Brain microvascular endothelial cell (primary cell): ENCODE measurements around the gene MORF4L2.

ENCODE experiments used
- DNase-seq: peaks from one replicate; pipeline ENCODE4 v3.0.0-alpha.2; 2020
- H3K27ac ChIP-seq: fragments of 250-450 bp; sonication (Bioruptor Pico); 2 replicates; pipeline ENCODE4 v1.5.1; 2020; ENCODE audit warnings: mild to moderate bottlenecking, moderate library complexity
- H3K27me3 ChIP-seq: fragments of 250-450 bp; sonication (Bioruptor Pico); replicated peaks from 2 replicates; pipeline ENCODE4 v1.5.1; 2020; ENCODE audit warnings: mild to moderate bottlenecking
- H3K36me3 ChIP-seq: fragments of 250-450 bp; sonication (Bioruptor Pico); replicated peaks from 2 replicates; pipeline ENCODE4 v1.5.1; 2020; ENCODE audit warnings: mild to moderate bottlenecking
- H3K4me3 ChIP-seq: 2 replicates; pipeline ENCODE4 v1.5.1; 2011; ENCODE audit warnings: low read depth, mild to moderate bottlenecking, control low read depth, low read length, moderate library complexity
- in situ Hi-C: cut with HindIII; loops from 2 replicates; pipeline ENCODE4 v1.10.0; 2017; ENCODE audit warnings: low sequenced_read_pairs, low pct_ligation_motif_present
- TF ChIP-seq, protein P1 (sequence below): IDR thresholded peaks from 2 replicates; pipeline ENCODE4 v1.5.1; 2011; ENCODE audit warnings: low read depth, mild to moderate bottlenecking, moderate library complexity, low read length, control low read depth, inconsistent platforms; ENCODE audit errors: missing control alignments

The MORF4L2 gene

DNA sequence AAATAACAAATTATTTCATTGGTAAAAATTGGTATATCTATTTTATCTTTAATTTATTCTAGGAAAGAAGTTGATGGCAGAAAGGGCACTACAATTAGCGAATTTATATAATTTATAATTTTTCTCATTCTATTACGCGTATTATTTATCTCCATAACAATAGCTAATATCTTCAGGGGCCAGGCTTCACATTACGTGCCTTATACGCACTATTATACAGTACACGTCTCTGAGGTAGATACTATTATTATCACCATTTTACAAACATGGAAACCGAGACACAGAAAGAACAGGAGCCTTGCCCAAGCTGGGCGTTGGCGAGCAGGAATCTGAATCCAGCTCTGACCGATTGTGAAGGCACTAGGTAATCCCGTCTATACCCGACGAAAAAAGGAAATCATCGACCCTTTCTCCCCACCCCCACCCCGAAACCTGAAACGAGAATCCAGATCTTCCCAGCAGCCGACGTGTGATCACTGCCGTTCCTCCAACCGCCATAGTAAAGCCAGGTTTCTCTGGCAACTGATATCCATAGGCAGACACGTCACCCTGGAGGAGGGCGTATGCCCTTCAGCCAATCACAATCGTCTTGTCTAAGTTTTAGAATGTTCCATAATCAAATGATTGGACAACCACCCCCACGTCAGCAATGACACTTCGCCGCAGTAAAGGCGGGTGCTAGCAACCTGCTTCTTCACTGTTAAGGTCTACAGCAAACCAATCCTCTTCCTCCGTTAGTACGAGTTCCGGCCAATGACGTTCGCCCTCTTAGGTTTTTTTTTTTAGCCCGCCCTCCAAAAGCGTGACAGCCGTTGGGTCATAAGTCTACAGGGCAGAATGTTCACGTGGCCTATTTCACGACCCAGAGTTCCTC, at the start of gene MORF4L2:
Gene MORF4L2 (minus strand): TSS at position 501 of the 874 bp plus-strand sequence. CDS start 9,672 bp downstream, outside the sequence.
- peak; percentile 97 for DNase-seq
- Histone ChIP-seq H3K4me3 (peak within 1 kb of the TSS; percentile 77), H3K27ac (peak within 1 kb of the TSS; percentile 99), H3K27me3 (no peaks in the 10 kb centered on the region), H3K36me3 (peaks cover 17% of the 10 kb centered on the region)
- TF ChIP-seq, protein P1, sequence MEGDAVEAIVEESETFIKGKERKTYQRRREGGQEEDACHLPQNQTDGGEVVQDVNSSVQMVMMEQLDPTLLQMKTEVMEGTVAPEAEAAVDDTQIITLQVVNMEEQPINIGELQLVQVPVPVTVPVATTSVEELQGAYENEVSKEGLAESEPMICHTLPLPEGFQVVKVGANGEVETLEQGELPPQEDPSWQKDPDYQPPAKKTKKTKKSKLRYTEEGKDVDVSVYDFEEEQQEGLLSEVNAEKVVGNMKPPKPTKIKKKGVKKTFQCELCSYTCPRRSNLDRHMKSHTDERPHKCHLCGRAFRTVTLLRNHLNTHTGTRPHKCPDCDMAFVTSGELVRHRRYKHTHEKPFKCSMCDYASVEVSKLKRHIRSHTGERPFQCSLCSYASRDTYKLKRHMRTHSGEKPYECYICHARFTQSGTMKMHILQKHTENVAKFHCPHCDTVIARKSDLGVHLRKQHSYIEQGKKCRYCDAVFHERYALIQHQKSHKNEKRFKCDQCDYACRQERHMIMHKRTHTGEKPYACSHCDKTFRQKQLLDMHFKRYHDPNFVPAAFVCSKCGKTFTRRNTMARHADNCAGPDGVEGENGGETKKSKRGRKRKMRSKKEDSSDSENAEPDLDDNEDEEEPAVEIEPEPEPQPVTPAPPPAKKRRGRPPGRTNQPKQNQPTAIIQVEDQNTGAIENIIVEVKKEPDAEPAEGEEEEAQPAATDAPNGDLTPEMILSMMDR, result no peak
- in situ Hi-C loops, result no loop called here

GRCh38 chrX:103734125-103734760, 47.7 kb upstream of the MORF4L2 start:
- H3K27me3 ChIP-seq, result no peaks in the 10 kb centered on the region
- H3K36me3 ChIP-seq, result no peaks in the 10 kb centered on the region
- in situ Hi-C loops, result no loop called here
- TF ChIP-seq, protein P1, result no peak
- H3K4me3 ChIP-seq, result no peak overlapping the region
- DNase-seq, result no peak
- no peak overlapping the region for H3K27ac ChIP-seq

- no peak for DNase-seq
- TF ChIP-seq, protein P1, result no peak
- in situ Hi-C loops, result no loop called here
- no peak overlapping the region for H3K4me3 ChIP-seq
- no peaks in the 10 kb centered on the region for H3K27me3 ChIP-seq
- no peaks in the 10 kb centered on the region for H3K36me3 ChIP-seq
- H3K27ac ChIP-seq, result no peak overlapping the region
These were observed 46.5 kb upstream of the MORF4L2 start for GRCh38 chrX:103733017-103733416.

- Histone ChIP-seq H3K27ac (peak overlapping the region; percentile 99), H3K4me3 (no peak overlapping the region), H3K36me3 (no peaks in the 10 kb centered on the region), H3K27me3 (no peaks in the 10 kb centered on the region)
- TF ChIP-seq, protein P1, result no peak
- in situ Hi-C loops, result no loop called here
- peak; percentile 76 for DNase-seq
These were observed 44.4 kb upstream of the MORF4L2 start for GRCh38 chrX:103730796-103731493.

GRCh38 chrX:103730147-103730795, 43.8 kb upstream of the MORF4L2 start:
- H3K27ac ChIP-seq, result peak overlapping the region; percentile 99
- DNase-seq, result no peak
- no peaks in the 10 kb centered on the region for H3K36me3 ChIP-seq
- TF ChIP-seq, protein P1, result no peak
- no peak overlapping the region for H3K4me3 ChIP-seq
- no peaks in the 10 kb centered on the region for H3K27me3 ChIP-seq
- in situ Hi-C loops, result no loop called here
